OCI-LY7 (cell line): ENCODE measurements around the gene KCTD5.

ENCODE experiments used
- EZH2phosphoT487 ChIP-seq: fragments of 200-600 bp; sonication (generic); IDR thresholded peaks from 2 replicates; pipeline ENCODE4 v1.6.1; 2018; ENCODE audit warnings: low read depth, borderline replicate concordance, mild to moderate bottlenecking, mixed run types, antibody characterized with exemption, low read length, moderate library complexity, mixed read lengths
- TF ChIP-seq, protein P1 (sequence below): fragments of 200-600 bp; sonication (generic); conservative IDR thresholded peaks from 2 replicates; pipeline ENCODE4 v1.5.1; 2014; ENCODE audit warnings: mild to moderate bottlenecking, antibody characterized with exemption, low read length, moderate library complexity, mixed read lengths

DNA sequence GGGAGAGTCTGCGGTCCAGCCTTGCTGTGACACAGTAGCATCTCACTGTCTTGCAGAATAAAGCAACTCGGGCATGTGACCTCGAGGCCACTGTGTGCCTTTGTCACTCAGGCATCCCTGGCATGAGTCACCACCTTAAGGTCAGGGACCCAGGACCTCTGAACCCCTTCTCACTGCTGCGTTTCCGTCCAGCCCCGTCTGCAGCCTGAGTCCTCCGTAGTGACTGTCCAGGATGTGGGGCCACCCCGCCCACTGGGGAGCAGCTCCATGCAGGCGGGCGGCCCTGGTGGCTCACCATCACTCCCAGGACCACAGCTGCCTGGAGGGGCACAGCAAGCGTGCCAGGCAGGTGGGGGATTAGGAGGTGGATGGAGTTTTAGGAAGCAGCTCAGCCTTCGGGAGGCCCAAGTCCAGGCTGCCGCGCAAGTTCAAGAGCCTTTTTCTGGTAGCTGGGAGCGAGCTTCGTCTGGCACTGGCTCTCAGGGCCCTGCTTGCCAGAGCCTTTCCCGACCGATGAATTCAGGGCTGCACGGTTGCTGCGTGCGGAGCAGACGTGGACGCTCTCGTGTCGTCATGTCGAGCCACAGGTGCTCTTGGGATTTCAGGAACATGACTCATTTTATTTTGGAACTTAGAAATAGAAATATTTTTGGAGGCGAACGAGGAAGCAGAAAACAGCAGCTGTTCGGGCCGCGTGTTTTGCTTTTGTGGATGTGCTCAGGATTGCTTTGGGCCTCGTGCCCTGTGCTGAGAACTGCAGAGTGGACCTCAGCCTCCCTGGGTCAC is 16.8 kb downstream of the KCTD5 start:
- TF ChIP-seq, protein P1, sequence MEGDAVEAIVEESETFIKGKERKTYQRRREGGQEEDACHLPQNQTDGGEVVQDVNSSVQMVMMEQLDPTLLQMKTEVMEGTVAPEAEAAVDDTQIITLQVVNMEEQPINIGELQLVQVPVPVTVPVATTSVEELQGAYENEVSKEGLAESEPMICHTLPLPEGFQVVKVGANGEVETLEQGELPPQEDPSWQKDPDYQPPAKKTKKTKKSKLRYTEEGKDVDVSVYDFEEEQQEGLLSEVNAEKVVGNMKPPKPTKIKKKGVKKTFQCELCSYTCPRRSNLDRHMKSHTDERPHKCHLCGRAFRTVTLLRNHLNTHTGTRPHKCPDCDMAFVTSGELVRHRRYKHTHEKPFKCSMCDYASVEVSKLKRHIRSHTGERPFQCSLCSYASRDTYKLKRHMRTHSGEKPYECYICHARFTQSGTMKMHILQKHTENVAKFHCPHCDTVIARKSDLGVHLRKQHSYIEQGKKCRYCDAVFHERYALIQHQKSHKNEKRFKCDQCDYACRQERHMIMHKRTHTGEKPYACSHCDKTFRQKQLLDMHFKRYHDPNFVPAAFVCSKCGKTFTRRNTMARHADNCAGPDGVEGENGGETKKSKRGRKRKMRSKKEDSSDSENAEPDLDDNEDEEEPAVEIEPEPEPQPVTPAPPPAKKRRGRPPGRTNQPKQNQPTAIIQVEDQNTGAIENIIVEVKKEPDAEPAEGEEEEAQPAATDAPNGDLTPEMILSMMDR = no peak
- no peak for TF ChIP-seq EZH2phosphoT487
